BJ (cell line): ENCODE data around the gene LBX1. TPM values are rescaled to one million over a fixed set of nuclear protein-coding genes. Genes with fewer than 3 reads are reported as not detected.

ENCODE experiments used
- CTCF ChIA-PET: fragments of 350-600 bp; formaldehyde crosslinking; extraction: SDS; loops from one replicate; lab custom pipeline; 2021; ENCODE audit warnings: antibody characterized with exemption, inconsistent platforms; lab: Yijun Ruan, JAX
- POLR2A ChIA-PET: fragments of 300-600 bp; sonication (Branson Sonifier 250); formaldehyde crosslinking; extraction: SDS; loops from one replicate; lab custom pipeline; 2021; ENCODE audit warnings: antibody characterized with exemption; lab: Charles Lee
- DNase-seq: peaks from one replicate; pipeline ENCODE4 v3.0.0-alpha.2; 2011; ENCODE audit warnings: low read depth
- H3K27me3 ChIP-seq: 2 replicates; pipeline ENCODE4 v1.6.0; 2011; ENCODE audit warnings: low read length; ENCODE audit not compliant: control insufficient read depth, insufficient read depth
- H3K36me3 ChIP-seq: 2 replicates; pipeline ENCODE4 v1.5.1; 2011; ENCODE audit warnings: low read length; ENCODE audit not compliant: control insufficient read depth, insufficient read depth
- H3K4me3 ChIP-seq: 2 replicates; pipeline ENCODE4 v1.5.1; 2011; ENCODE audit warnings: low read depth, mild to moderate bottlenecking, control low read depth, low read length
- CTCF ChIP-seq: IDR thresholded peaks from 2 replicates; pipeline ENCODE4 v1.5.1; 2011; ENCODE audit warnings: low read depth, mild to moderate bottlenecking, control low read depth, inconsistent platforms, low read length, moderate library complexity; ENCODE audit not compliant: insufficient read depth
- polyA plus RNA-seq: library from polyadenylated mRNA; depleted of rRNA; stranded (reverse); fragments of >200 nt; gene quantifications from 2 replicates; pipeline ENCODE4 v1.2.3, GENCODE V29; 2011

LBX1 gene
- polyA plus RNA-seq, 1 experiment: not detected

GRCh38 chr10:101237982-101238731 is 8.9 kb upstream of the LBX1 start:
- DNase-seq: no peak
- ChIA-PET CTCF (interaction anchor here (0.7 to 4.0 kb wide), 2 partner anchors 23 to 34 kb away, joined by 3 to 14 read pairs; no protein-coding TSS in a partner anchor), POLR2A (no interaction called here)
- Histone ChIP-seq H3K4me3 (no peak overlapping the region), H3K27me3 (peaks cover 52% of the 10 kb centered on the region), H3K36me3 (no peaks in the 10 kb centered on the region)
- no peak for TF ChIP-seq CTCF

- DNase-seq: no peak
- H3K27me3 ChIP-seq: peaks cover 58% of the 10 kb centered on the region
Observed at GRCh38 chr10:101237081-101237981, 8.1 kb upstream of the LBX1 start.

GRCh38 chr10:101236376-101237080 is 7.3 kb upstream of the LBX1 start:
- Histone ChIP-seq H3K27me3 (peaks cover 65% of the 10 kb centered on the region), H3K36me3 (no peaks in the 10 kb centered on the region), H3K4me3 (no peak overlapping the region)
- DNase-seq: no peak
- POLR2A ChIA-PET: no interaction called here
- CTCF ChIA-PET: interaction anchor here (1.0 to 1.7 kb wide), 2 partner anchors 23 to 75 kb away, joined by 3 to 4 read pairs; no protein-coding TSS in a partner anchor
- no peak for TF ChIP-seq CTCF

More at GRCh38 chr10:101237081-101237981, 8.1 kb upstream of the LBX1 start:
- ChIA-PET CTCF (interaction anchor here (0.7 to 1.7 kb wide), 2 partner anchors 24 to 33 kb away, joined by 3 to 4 read pairs; no protein-coding TSS in a partner anchor), POLR2A (no interaction called here)
- Histone ChIP-seq H3K36me3 (no peaks in the 10 kb centered on the region), H3K4me3 (no peak overlapping the region)
- no peak for TF ChIP-seq CTCF

- ChIA-PET POLR2A (no interaction called here), CTCF (interaction anchor here (1.0 to 1.7 kb wide), 2 partner anchors 22 to 75 kb away, joined by 3 to 4 read pairs; no protein-coding TSS in a partner anchor)
- Histone ChIP-seq H3K27me3 (peaks cover 70% of the 10 kb centered on the region), H3K4me3 (no peak overlapping the region), H3K36me3 (no peaks in the 10 kb centered on the region)
- TF ChIP-seq CTCF: no peak
- DNase-seq: no peak
Observed at GRCh38 chr10:101235766-101236165, 6.5 kb upstream of the LBX1 start.
